Right ventricle myocardium inferior (tissue), 1 donor: Measurements from ENCODE around the gene PDGFRA. TPM values are rescaled to one million over a fixed set of nuclear protein-coding genes. Genes with fewer than 3 reads are reported as not detected.
A peak's percentile ranks its signal among the peaks of the same experiment; 100 is the strongest.
"Not testable (repeated sequence)": the region's sequence is repeated elsewhere in the genome, so short reads cannot be mapped to it uniquely, and the experiment has no call there.

Experiments
- ATAC-seq: fragments of 200-7000 bp; cut with Tn5 transposase; one replicate; pipeline ENCODE4 v1.9.1; 2020; ENCODE audit warnings: mild to moderate bottlenecking, moderate library complexity
- DNase-seq: peaks from one replicate; pipeline ENCODE4 v3.0.0; 2021; ENCODE audit errors: missing footprints
- intact Hi-C: fragments of 100-400 bp; cut with DNase I; formaldehyde crosslinking; loops from one replicate; pipeline ENCODE4 v1.11.0; 2022
- total RNA-seq: library from RNA; stranded (reverse); fragmentation: NEBNext Ultra II Directional; extraction: Animal tissue kit (Norgen Biotek cat#: 25700); gene quantifications from one replicate; pipeline ENCODE4 v1.2.1, GENCODE V29; 2021
- donor health status: DM: no; HTN: yes; CAD: no; lungs with severe emphysema.

PDGFRA gene
- total RNA-seq, 1 donor from 2014 or later, result 38.5 TPM

DNA sequence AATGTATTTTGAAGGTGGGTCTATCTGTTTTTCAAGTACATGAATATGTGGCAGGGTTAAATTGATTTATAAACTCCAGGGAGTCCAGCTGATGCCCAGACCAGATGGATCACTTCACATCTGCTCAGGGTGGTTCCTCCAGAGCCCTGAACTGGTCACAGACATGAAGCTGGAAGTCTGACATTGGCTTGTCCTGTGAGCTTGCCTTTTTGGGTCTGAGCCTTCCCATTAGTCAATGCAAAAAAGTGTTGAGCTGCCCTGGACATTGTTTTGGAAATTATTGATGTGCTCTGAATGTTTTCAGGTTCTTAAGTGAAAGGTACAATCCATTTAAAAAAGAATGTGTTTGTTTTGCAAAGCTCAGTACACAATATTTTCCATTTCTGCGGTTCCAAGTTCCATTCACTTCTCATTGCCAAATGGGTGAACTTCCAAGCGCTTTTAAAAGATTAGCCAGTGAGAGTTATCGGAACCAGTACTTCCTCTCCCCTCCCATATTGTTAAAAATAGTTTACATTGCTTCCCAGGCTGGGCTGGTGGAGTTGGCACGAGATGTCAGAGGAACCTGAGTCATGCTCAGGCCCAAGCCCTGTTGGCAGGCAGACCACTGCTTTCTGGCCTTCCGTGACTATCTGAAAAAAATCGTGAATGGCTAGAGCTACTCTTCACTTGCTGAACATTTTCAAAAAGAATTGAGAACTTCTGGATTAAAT, 52.1 kb downstream of the PDGFRA start:
- DNase-seq (peak; percentile 89), ATAC-seq (peak; percentile 95)
- intact Hi-C loops, result no loop called here

DNA sequence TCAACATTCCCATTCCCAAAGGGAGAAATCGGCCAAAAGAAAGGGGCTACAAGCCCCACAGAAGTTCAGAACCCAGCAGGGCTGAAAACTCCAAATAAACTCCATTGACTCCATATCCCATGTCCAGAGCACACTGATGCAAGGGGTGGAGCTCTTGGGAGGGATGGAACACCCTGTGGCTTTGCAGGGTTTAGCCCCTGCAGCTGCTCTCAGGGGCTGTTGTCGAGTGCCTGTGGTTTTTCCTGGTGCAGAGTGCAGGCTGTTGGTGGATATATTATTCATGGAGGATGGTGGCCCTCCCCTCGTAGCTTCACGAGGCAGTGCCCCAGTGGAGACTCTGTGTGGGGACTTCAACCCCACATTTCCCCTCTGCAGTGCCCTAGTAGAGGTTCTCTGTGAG, 53.7 kb downstream of the PDGFRA start:
- ATAC-seq (no peak), DNase-seq (no peak)
- intact Hi-C loops, result no loop called here

DNA sequence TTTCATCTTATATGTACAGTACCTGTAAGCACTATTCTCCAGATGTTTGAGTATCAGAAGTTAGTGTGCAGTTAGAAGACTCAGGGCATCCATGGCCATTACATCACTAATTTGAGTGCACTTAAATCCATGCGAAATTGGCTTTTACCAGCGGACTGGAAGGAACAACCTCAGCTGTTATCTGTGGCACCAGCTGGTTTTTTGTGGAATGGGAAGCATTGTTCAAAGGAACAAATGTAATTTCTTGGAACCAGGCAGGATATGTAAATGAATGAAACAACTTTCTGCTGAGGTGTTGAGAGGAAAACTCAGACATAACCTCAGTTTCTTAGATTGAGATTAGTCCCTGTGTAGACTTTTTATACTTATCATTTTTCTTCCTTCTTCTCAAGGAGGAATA, 60.2 kb downstream of the PDGFRA start:
- no peak for ATAC-seq
- DNase-seq, result no peak
- intact Hi-C loops, result no loop called here

DNA sequence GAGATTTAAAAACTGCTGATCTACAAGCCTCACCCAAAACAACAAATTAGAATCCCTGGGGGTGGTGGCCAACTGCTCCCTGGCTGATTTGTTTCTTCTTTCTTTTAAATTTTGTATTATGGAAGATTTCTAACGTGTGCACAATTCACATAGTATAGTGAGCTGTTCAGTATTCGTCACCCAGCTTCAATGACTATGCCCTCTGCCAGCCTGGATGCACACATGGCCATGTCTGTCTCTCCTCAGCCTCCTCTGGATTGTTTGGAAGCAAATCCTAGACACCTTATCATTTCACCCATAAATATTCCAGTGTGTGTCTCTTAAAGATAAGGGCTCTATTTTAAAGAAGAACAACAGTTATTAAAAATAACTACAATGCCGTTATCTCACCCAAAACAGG, 61.9 kb downstream of the PDGFRA start:
- DNase-seq (no peak), ATAC-seq (no peak)
- intact Hi-C loops, result no loop called here

GRCh38 chr4:54296548-54297203, 67.6 kb downstream of the PDGFRA start:
- ATAC-seq, result no peak
- intact Hi-C loops, result no loop called here
- no peak for DNase-seq

GRCh38 chr4:54308110-54308509, 79.0 kb downstream of the PDGFRA start:
- DNase-seq (no peak), ATAC-seq (no peak)
- intact Hi-C loops, result no loop called here

DNA sequence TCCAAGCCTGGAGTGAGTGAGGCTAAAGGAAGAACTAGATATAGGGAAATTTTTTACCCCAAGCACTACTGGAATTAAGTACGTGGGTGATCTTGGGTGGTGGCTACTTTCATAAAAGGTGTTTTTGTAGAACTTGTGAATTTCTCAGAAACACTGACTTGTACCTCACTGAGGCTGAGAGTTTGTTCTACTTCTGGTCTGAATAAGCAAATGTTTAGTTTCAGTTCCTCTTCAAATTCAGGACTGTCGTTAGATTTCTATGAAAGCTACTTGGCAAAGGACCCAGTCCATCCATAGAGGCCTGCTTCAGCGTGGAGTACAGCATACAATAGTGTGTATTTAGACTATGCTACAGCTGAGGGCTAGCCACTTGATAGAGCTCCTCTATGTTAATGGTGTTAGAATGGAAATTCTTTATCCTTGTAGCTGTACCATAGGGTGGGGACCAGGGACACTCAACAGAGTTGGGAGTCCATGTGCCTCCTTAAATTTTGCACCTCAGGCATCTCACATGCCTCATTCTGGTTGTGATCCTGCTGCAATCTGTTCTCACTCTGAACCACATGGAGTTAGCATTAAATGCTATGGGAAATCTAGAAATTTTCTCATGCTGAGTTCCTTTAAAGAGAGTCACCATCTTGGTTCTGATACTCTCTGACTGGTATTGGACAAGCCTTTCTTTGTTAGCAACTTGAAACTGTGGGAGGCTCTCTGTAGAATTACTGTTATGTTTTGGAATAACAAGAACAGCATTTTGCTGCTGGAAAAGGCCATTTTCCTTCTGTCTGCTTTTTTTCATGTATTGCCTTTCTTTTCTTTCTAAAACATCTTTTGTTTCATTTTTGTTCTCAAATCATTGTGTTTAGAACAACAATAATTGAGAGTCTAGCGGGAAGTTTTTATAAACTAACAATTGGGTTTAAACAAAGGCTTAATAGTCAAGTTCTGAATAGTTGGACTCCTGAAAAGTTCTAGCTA, 86.8 kb downstream of the PDGFRA start:
- intact Hi-C loops, result no loop called here
- ATAC-seq (no peak), DNase-seq (no peak)

- no peak for DNase-seq
- intact Hi-C loops, result no loop called here
- no peak for ATAC-seq
These were observed 88.6 kb downstream of the PDGFRA start for GRCh38 chr4:54317690-54318089.

DNA sequence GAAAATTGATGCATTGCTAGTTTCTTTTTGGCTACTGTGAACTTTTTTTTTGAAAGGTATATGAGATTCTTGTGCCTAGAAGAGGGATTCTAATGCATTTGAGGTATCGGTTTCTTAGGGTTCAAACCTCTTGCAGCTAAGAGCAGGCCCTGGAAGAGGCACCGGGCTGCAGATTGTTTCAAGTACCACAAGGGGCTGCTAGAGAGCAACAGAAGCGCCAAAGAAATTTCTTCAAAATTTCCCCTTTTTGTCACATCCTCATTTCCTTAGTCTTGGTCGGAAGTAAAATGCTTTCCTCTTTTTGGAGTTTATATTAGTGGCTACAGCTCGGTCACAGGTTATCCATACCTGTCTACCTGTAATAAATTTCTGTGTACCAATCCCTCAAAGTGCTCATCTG, 89.8 kb downstream of the PDGFRA start:
- intact Hi-C loops, result no loop called here
- ATAC-seq (no peak), DNase-seq (no peak)

- ATAC-seq, result no peak
- no peak for DNase-seq
- intact Hi-C loops, result loop anchor here (5.0 kb wide), 3 partner anchors 626 to 1001 kb away; no protein-coding TSS in a partner anchor
These were observed 92.0 kb downstream of the PDGFRA start for GRCh38 chr4:54320826-54321685.

DNA sequence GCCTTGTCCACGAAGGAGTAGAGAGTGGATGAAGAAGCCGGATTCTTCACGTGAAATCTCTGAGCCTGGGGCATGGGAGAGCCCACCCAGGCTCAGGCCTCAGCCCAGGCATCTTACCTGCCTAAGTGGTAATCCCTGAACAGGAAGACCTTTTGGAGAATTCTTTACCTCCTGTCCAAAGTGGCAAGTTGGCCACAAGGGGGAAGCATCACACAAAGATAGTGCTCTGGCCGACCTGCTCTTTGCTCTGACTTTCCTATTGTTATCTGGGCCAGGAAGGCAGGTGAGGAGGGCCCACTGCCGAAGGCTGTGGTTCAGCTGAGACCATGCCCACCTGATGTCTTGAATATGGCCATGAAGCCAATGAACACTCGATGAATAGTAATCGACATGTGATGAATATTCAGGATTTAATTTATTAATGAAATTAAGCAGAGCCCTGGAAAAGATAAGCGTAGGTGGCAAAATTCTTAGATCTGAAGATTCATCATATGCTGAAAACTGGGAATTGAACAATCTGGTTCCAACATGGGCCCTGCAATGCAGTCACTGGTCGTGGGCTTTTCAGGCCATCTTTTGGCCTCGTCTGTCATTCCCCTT, 93.8 kb downstream of the PDGFRA start:
- peak; percentile 54 for ATAC-seq
- no peak for DNase-seq
- intact Hi-C loops, result loop anchor here (2.0 to 5.0 kb wide), 5 partner anchors 118 to 999 kb away; no protein-coding TSS in a partner anchor

DNA sequence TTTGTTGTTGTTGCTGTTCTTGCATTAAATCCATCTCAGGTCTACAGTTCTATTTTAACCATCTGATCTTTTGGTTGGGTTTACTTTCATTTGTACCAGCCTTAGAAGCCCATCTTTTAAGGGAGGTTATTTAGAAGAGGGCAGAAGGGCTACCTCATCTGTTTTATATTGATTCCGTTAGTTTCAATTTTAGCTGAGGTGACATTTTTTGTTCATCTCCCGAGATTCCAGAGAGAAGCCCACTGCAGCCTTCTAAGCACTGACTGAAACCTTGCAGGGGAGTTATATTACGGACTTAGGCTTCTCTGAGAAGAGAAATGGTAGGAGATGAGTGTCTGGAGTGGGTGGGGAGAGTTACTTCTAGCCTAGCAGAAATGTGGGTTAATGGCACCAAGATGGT, 101.8 kb downstream of the PDGFRA start:
- intact Hi-C loops, result no loop called here
- ATAC-seq (no peak), DNase-seq (no peak)

DNA sequence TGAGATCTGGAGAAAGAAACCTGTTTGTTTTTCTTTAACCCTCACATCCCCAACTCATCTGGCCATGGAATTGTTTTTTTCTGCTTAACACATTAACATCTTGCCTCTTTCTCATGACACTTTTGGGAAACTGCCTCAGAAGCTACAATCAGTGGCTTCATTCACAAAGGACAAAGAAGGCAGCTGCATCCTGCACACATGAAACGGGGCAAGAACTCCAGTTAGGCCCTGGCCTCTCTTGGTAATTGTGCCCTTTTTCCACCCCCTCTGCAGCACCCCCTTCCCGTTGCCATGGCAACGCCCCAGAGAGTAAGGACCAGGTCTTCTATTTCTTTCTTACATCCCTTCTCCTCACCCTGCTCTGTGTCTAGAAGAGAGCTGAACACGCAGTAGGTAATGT, 103.4 kb downstream of the PDGFRA start:
- no peak for ATAC-seq
- DNase-seq, result no peak
- intact Hi-C loops, result no loop called here

- no peak for ATAC-seq
- intact Hi-C loops, result no loop called here
- DNase-seq, result no peak
These were observed 104.6 kb downstream of the PDGFRA start for GRCh38 chr4:54333657-54334056.

DNA sequence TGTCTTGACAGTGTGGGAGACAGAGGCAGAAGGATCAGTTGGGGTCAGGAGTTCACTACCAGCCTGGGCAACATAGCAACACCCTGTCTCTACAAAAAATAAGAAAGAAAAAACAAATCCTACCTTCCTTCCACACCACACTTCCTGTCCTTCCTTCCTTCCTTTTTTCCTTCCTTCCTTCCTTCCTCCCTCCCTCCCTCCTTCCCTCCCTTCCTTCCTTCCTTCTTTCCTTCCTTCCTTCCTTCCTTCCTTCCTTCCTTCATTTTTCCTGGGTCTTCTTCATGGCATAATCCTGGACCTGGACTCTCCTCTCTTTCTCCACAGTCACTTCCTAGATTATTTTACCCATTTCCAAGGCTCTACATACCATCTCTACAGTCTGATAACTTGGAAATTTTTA, 105.7 kb downstream of the PDGFRA start:
- DNase-seq, ATAC-seq, intact Hi-C loops: not testable (repeated sequence)

DNA sequence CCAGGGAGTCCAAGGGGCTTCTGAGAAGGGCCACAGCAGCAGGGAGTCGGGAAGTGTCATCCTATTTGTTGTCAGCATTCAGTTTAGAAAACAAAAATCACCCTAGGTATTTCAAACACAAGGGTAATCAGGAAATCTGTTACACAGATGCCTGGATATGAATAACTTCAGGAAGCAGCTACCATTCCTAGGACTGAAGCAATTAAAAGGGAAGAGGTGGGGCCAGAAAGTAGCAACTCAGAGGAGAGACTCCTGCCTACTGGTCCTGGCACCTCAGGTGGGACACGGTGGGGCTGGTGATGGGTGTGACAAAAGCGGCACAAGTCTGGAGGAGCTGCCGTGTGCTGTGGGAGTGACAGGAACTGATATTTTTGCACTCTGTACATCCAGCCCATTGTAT, 107.9 kb downstream of the PDGFRA start:
- intact Hi-C loops, result no loop called here
- no peak for DNase-seq
- ATAC-seq, result no peak

- intact Hi-C loops, ATAC-seq, DNase-seq: not testable (repeated sequence)
These were observed 113.0 kb downstream of the PDGFRA start for GRCh38 chr4:54342067-54342466.
